Activated naive CD4-positive, alpha-beta T cell treated with anti-CD3 and anti-CD28 coated beads, Interleukin-2, amount 10 ng/mL, durations not matched to agents 7 days and 5 days (primary cell): ENCODE results near the gene KCTD2.
"Not testable (repeated sequence)": the region's sequence is repeated elsewhere in the genome, so short reads cannot be mapped to it uniquely, and the experiment has no call there.

Experiments
- CTCF ChIA-PET: fragments of 350-600 bp; sonication (Branson Sonifier 250); formaldehyde crosslinking; loops from one replicate; lab custom pipeline; 2021; ENCODE audit warnings: antibody characterized with exemption; lab: Charles Lee
- DNase-seq: peaks from one replicate; pipeline ENCODE4 v3.0.0-alpha.2; 2020
- H3K27ac Mint-ChIP-seq: one replicate; pipeline ENCODE4 v1.8.0; 2021; ENCODE audit warnings: mild to moderate bottlenecking, moderate library complexity, mixed read lengths
- H3K27me3 Mint-ChIP-seq: one replicate; pipeline ENCODE4 v1.8.0; 2021; ENCODE audit warnings: mild to moderate bottlenecking, mixed read lengths
- H3K36me3 Mint-ChIP-seq: one replicate; pipeline ENCODE4 v1.8.0; 2021; ENCODE audit warnings: mixed read lengths
- H3K4me1 Mint-ChIP-seq: one replicate; pipeline ENCODE4 v1.8.0; 2021; ENCODE audit warnings: mixed read lengths
- H3K4me3 Mint-ChIP-seq: one replicate; pipeline ENCODE4 v1.8.0; 2021; ENCODE audit warnings: mild to moderate bottlenecking, moderate library complexity, mixed read lengths
- H3K9me3 Mint-ChIP-seq: one replicate; pipeline ENCODE4 v1.8.0; 2021; ENCODE audit warnings: mixed read lengths

KCTD2 gene, protein sequence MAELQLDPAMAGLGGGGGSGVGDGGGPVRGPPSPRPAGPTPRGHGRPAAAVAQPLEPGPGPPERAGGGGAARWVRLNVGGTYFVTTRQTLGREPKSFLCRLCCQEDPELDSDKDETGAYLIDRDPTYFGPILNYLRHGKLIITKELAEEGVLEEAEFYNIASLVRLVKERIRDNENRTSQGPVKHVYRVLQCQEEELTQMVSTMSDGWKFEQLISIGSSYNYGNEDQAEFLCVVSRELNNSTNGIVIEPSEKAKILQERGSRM

GRCh38 chr17:75046407-75047289 lies at the start of gene KCTD2, which contains the start of gene ATP5PD:
Gene KCTD2, plus strand, starts transcription at chr17:75047225. Its CDS starts 26 bp downstream, at chr17:75047251.
Gene ATP5PD, minus strand, starts transcription at chr17:75046969. Its CDS starts 4,319 bp downstream, at chr17:75042650.
- CTCF ChIA-PET: interaction anchor here (0.6 to 2.4 kb wide), 5 partner anchors 10 to 155 kb away, joined by 3 to 11 read pairs (median 3); no protein-coding TSS in a partner anchor
- peak; percentile 97 for DNase-seq
- Mint-ChIP-seq H3K27ac (peak within 1 kb of the TSS; percentile 96), H3K36me3 (peaks cover 21% of the 10 kb centered on the region), H3K9me3 (no peaks in the 10 kb centered on the region), H3K4me1 (peaks cover 49% of the 10 kb centered on the region), H3K4me3 (peak within 1 kb of the TSS; percentile 97), H3K27me3 (peaks cover 3% of the 10 kb centered on the region)

- peaks cover 20% of the 10 kb centered on the region for H3K27me3 Mint-ChIP-seq
- CTCF ChIA-PET: interaction anchor here (1.2 to 2.1 kb wide), 2 partner anchors 12 to 38 kb away, joined by 3 to 12 read pairs; partner anchors contain the start of gene CDR2L
- DNase-seq: no peak
- H3K9me3 Mint-ChIP-seq: no peaks in the 10 kb centered on the region
- H3K4me3 Mint-ChIP-seq: no peak overlapping the region
- H3K4me1 Mint-ChIP-seq: peaks cover 9% of the 10 kb centered on the region
- no peaks in the 10 kb centered on the region for H3K36me3 Mint-ChIP-seq
- peak overlapping the region; percentile 53 for H3K27ac Mint-ChIP-seq
These were observed 48.2 kb upstream of the KCTD2 start for GRCh38 chr17:74998783-74999182.

DNA sequence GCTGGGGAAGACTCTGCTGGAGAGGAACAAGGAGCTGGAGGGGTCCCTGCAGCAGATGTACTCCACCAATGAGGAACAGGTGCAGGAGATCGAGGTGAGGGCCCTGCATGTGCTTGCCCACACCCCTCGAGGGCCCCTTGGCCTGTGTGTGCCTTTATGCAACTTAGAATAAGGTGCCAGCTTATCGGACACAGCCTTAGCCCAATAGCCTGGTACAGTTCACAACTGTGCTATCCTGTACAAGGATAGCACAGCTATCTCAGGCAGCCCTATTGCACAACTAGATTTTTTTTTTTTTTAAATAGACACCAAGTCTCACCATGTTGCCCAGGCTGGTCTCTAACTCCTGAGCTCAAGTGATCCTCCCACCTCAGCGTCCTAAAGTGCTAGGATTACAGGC lies 47.5 kb upstream of the KCTD2 start:
- H3K9me3 Mint-ChIP-seq: no peaks in the 10 kb centered on the region
- H3K27me3 Mint-ChIP-seq: peaks cover 17% of the 10 kb centered on the region
- H3K27ac Mint-ChIP-seq: no peak overlapping the region
- H3K4me1 Mint-ChIP-seq: peaks cover 9% of the 10 kb centered on the region
- CTCF ChIA-PET: interaction anchor here (0.6 to 2.1 kb wide), 3 partner anchors 12 to 71 kb away, joined by 3 to 12 read pairs (median 4); partner anchors contain the start of gene CDR2L
- no peaks in the 10 kb centered on the region for H3K36me3 Mint-ChIP-seq
- no peak overlapping the region for H3K4me3 Mint-ChIP-seq
- no peak for DNase-seq

GRCh38 chr17:75001915-75002843 lies 44.8 kb upstream of the KCTD2 start:
- CTCF ChIA-PET: interaction anchor here (1.4 kb wide), 1 partner anchor 39 kb away, joined by 3 read pairs; no protein-coding TSS in a partner anchor
- H3K27me3 Mint-ChIP-seq: peaks cover 18% of the 10 kb centered on the region
- H3K4me1 Mint-ChIP-seq: peaks cover 9% of the 10 kb centered on the region
- no peaks in the 10 kb centered on the region for H3K36me3 Mint-ChIP-seq
- DNase-seq: no peak
- H3K9me3 Mint-ChIP-seq: no peaks in the 10 kb centered on the region
- no peak overlapping the region for H3K4me3 Mint-ChIP-seq
- H3K27ac Mint-ChIP-seq: no peak overlapping the region

GRCh38 chr17:75003070-75003956 lies 43.7 kb upstream of the KCTD2 start:
- no peaks in the 10 kb centered on the region for H3K9me3 Mint-ChIP-seq
- peaks cover 27% of the 10 kb centered on the region for H3K27me3 Mint-ChIP-seq
- CTCF ChIA-PET: interaction anchor here (0.6 to 1.4 kb wide), 4 partner anchors 40 to 85 kb away, joined by 3 to 4 read pairs (median 3); no protein-coding TSS in a partner anchor
- no peak for DNase-seq
- H3K27ac Mint-ChIP-seq: no peak overlapping the region
- H3K36me3 Mint-ChIP-seq: no peaks in the 10 kb centered on the region
- no peak overlapping the region for H3K4me3 Mint-ChIP-seq
- peaks cover 7% of the 10 kb centered on the region for H3K4me1 Mint-ChIP-seq

DNA sequence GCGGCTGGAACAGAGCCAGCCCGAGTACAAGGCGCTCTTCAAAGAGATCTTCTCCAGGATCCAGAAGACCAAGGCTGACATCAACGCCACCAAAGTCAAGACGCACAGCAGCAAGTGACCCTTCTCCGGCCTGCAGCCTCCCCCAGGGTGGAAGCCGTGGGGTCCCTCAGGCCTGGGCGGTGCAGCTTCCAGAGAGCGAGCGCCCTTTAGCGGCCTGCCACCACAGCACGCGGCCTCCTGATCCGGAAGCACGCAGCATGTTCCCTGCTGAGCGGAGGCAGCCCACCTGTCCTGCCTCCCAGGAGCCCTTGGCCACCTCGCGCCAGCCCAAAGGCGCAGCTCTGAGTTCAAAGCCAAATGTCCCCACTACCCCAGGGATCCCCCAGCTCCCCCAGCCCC lies 43.1 kb upstream of the KCTD2 start:
- no peak overlapping the region for H3K27ac Mint-ChIP-seq
- no peak for DNase-seq
- peaks cover 31% of the 10 kb centered on the region for H3K27me3 Mint-ChIP-seq
- H3K4me1 Mint-ChIP-seq: peaks cover under 1% of the 10 kb centered on the region
- H3K36me3 Mint-ChIP-seq: no peaks in the 10 kb centered on the region
- H3K4me3 Mint-ChIP-seq: no peak overlapping the region
- no peaks in the 10 kb centered on the region for H3K9me3 Mint-ChIP-seq
- CTCF ChIA-PET: interaction anchor here (0.6 to 12.1 kb wide), 4 partner anchors 41 to 84 kb away, joined by 3 to 122 read pairs (median 4); no protein-coding TSS in a partner anchor

DNA sequence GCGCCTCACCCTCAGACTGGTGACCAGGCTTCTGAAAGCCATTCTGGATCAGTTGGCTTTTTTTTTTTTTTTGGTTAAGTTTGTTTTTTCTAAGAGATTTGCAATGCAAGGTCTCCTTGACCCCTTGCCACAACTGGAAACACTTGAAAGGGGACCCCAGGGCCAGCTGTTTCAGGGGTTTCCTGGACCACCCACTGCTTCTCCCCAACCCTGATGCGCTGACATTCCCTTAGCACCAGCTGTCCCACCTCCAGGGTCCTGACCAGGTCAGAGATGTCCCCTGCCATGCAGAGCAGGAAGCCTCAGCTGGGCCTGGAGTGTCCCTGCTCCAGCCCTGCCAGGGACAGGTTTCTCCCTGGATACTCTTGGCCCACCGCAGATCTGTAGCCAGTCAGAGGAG lies 42.7 kb upstream of the KCTD2 start:
- H3K27me3 Mint-ChIP-seq: peaks cover 34% of the 10 kb centered on the region
- H3K36me3 Mint-ChIP-seq: no peaks in the 10 kb centered on the region
- no peaks in the 10 kb centered on the region for H3K4me1 Mint-ChIP-seq

GRCh38 chr17:75005291-75005690 lies 41.7 kb upstream of the KCTD2 start:
- no peak overlapping the region for H3K4me3 Mint-ChIP-seq
- H3K9me3 Mint-ChIP-seq: no peaks in the 10 kb centered on the region
- CTCF ChIA-PET: interaction anchor here (0.7 to 12.1 kb wide), 3 partner anchors 43 to 109 kb away, joined by 3 to 122 read pairs (median 4); no protein-coding TSS in a partner anchor
- no peaks in the 10 kb centered on the region for H3K36me3 Mint-ChIP-seq
- H3K27me3 Mint-ChIP-seq: peaks cover 36% of the 10 kb centered on the region
- no peak for DNase-seq
- H3K27ac Mint-ChIP-seq: no peak overlapping the region
- H3K4me1 Mint-ChIP-seq: no peaks in the 10 kb centered on the region

More for the DNA sequence above, 42.7 kb upstream of the KCTD2 start:
- H3K9me3 Mint-ChIP-seq: no peaks in the 10 kb centered on the region
- DNase-seq: no peak
- H3K4me3 Mint-ChIP-seq: no peak overlapping the region
- H3K27ac Mint-ChIP-seq: no peak overlapping the region
- CTCF ChIA-PET: interaction anchor here (0.6 to 12.1 kb wide), 3 partner anchors 42 to 84 kb away, joined by 3 to 122 read pairs (median 4); no protein-coding TSS in a partner anchor

- H3K27me3 Mint-ChIP-seq: peaks cover 38% of the 10 kb centered on the region
- DNase-seq, H3K4me1 Mint-ChIP-seq, H3K27ac Mint-ChIP-seq, H3K9me3 Mint-ChIP-seq, H3K36me3 Mint-ChIP-seq, H3K4me3 Mint-ChIP-seq: not testable (repeated sequence)
- CTCF ChIA-PET: interaction anchor here (0.7 to 12.1 kb wide), 5 partner anchors 11 to 108 kb away, joined by 3 to 122 read pairs (median 3); no protein-coding TSS in a partner anchor
These were observed 40.9 kb upstream of the KCTD2 start for GRCh38 chr17:75006084-75006483.

- no peak overlapping the region for H3K4me3 Mint-ChIP-seq
- H3K27me3 Mint-ChIP-seq: peaks cover 38% of the 10 kb centered on the region
- H3K27ac Mint-ChIP-seq: no peak overlapping the region
- no peak for DNase-seq
- H3K9me3 Mint-ChIP-seq: no peaks in the 10 kb centered on the region
- CTCF ChIA-PET: interaction anchor here (0.6 to 12.1 kb wide), 5 partner anchors 12 to 114 kb away, joined by 3 to 122 read pairs (median 3); no protein-coding TSS in a partner anchor
- H3K4me1 Mint-ChIP-seq: peaks cover 2% of the 10 kb centered on the region
- no peaks in the 10 kb centered on the region for H3K36me3 Mint-ChIP-seq
These were observed 40.4 kb upstream of the KCTD2 start for GRCh38 chr17:75006653-75007052.

- peaks cover 12% of the 10 kb centered on the region for H3K4me1 Mint-ChIP-seq
- H3K36me3 Mint-ChIP-seq: no peaks in the 10 kb centered on the region
- CTCF ChIA-PET: interaction anchor here (0.6 to 12.1 kb wide), 3 partner anchors 20 to 277 kb away, joined by 4 to 122 read pairs (median 6); no protein-coding TSS in a partner anchor
- no peak overlapping the region for H3K4me3 Mint-ChIP-seq
- peaks cover 38% of the 10 kb centered on the region for H3K27me3 Mint-ChIP-seq
- no peak overlapping the region for H3K27ac Mint-ChIP-seq
- H3K9me3 Mint-ChIP-seq: no peaks in the 10 kb centered on the region
- no peak for DNase-seq
These were observed 38.7 kb upstream of the KCTD2 start for GRCh38 chr17:75008373-75008772.

DNA sequence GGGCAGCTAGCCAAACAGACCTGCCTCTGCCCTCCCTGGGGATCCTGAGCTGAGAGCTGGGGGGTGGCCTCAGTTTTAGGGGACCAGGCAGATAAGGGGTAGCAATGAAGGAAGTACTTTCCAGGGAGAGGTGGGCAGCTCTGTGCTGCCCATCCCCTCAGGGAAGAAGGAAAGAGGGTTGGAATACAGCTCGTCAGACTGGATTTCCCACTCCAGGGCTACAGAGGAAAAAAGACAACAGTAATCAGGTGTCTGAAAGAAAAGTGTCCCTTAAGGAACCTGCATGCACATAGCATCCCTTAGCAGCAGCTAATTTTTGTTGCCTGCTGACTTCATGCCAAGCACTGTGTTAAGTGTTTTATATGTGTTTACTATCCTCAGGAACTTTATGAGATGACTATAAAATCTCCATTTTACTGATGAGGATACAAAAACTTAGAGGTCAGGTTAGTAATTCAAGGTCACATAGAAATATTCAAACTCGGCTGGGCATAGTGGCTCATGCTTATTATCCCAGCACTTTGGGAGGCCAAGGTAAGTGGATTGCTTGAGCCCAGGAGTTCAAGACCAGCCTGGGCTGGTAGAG lies 37.8 kb upstream of the KCTD2 start:
- CTCF ChIA-PET: interaction anchor here (0.6 to 12.1 kb wide), 3 partner anchors 21 to 59 kb away, joined by 3 to 122 read pairs (median 4); no protein-coding TSS in a partner anchor
- peaks cover 38% of the 10 kb centered on the region for H3K27me3 Mint-ChIP-seq
- H3K9me3 Mint-ChIP-seq: no peaks in the 10 kb centered on the region
- H3K4me3 Mint-ChIP-seq: no peak overlapping the region
- H3K27ac Mint-ChIP-seq: no peak overlapping the region
- peaks cover 19% of the 10 kb centered on the region for H3K4me1 Mint-ChIP-seq
- H3K36me3 Mint-ChIP-seq: peaks cover 3% of the 10 kb centered on the region
- DNase-seq: no peak
